IMR-90 (cell line): ENCODE measurements around the gene ZMYM4. TPM values are rescaled to one million over a fixed set of nuclear protein-coding genes. Genes with fewer than 3 reads are reported as not detected.

Experiments
- ATAC-seq: fragments of 200-7000 bp; cut with Tn5 transposase; 2 replicates; pipeline ENCODE4 v1.9.1; 2020; ENCODE audit warnings: low read depth, mild to moderate bottlenecking, moderate library complexity
- BruUV-seq: library from RNA; stranded (reverse); fragments of 400-500 nt; replicated peaks from 2 replicates; lab custom pipeline; 2021; lab: Mats Ljungman, UMichigan
- CTCF ChIA-PET: fragments of 300-600 bp; formaldehyde crosslinking; extraction: SDS; loops from one replicate; lab custom pipeline; 2021; ENCODE audit warnings: antibody characterized with exemption; lab: Yijun Ruan, JAX
- POLR2A ChIA-PET: fragments of 300-600 bp; sonication (Branson Sonifier 250); formaldehyde crosslinking; loops from one replicate; lab custom pipeline; 2022; ENCODE audit warnings: antibody characterized with exemption; ENCODE audit not compliant: unreplicated experiment; lab: Charles Lee
- DNase-seq: peaks from one replicate; pipeline ENCODE4 v3.0.0; 2013
- H2AFZ ChIP-seq: replicated peaks from 2 replicates; pipeline ENCODE3; 2013; ENCODE audit warnings: low read length, mild to moderate bottlenecking; ENCODE audit not compliant: poor library complexity
- H2AK5ac ChIP-seq: 2 replicates; pipeline ENCODE4 v1.6.1; 2013; ENCODE audit warnings: low read depth, low read length, inconsistent platforms
- H2AK9ac ChIP-seq: replicated peaks from 2 replicates; pipeline ENCODE3; 2013; ENCODE audit warnings: mild to moderate bottlenecking, low read depth, low read length, moderate library complexity; ENCODE audit not compliant: poor library complexity
- H2BK120ac ChIP-seq: 2 replicates; pipeline ENCODE4 v1.6.1; 2013; ENCODE audit warnings: low read depth, low read length, inconsistent platforms
- H2BK15ac ChIP-seq: 3 replicates; pipeline ENCODE4 v1.6.1; 2013; ENCODE audit warnings: low read depth, low read length, inconsistent platforms
- H2BK20ac ChIP-seq: 2 replicates; pipeline ENCODE4 v1.6.1; 2013; ENCODE audit warnings: low read depth, mild to moderate bottlenecking, inconsistent platforms, low read length, moderate library complexity
- H2BK5ac ChIP-seq: 2 replicates; pipeline ENCODE4 v1.6.1; 2013; ENCODE audit warnings: mild to moderate bottlenecking, low read depth, low read length, inconsistent platforms; ENCODE audit not compliant: poor library complexity, severe bottlenecking
- H3K14ac ChIP-seq: replicated peaks from 2 replicates; pipeline ENCODE4 v1.6.1; 2013; ENCODE audit warnings: low read depth, low read length, inconsistent platforms
- H3K18ac ChIP-seq: 2 replicates; pipeline ENCODE4 v1.6.1; 2013; ENCODE audit warnings: low read depth, low read length, control low read depth
- H3K23ac ChIP-seq: 2 replicates; pipeline ENCODE4 v1.6.1; 2013; ENCODE audit warnings: low read depth, low read length, inconsistent platforms
- H3K27ac ChIP-seq: 2 replicates; pipeline ENCODE4 v1.5.1; 2013; ENCODE audit warnings: mild to moderate bottlenecking, control low read depth, low read length; ENCODE audit not compliant: insufficient read depth
- H3K27me3 ChIP-seq: 2 replicates; pipeline ENCODE4 v1.6.1; 2013; ENCODE audit warnings: low read length; ENCODE audit not compliant: control insufficient read depth, insufficient read depth
- H3K36me3 ChIP-seq: 2 replicates; pipeline ENCODE4 v1.6.1; 2013; ENCODE audit warnings: low read length, mixed read lengths; ENCODE audit not compliant: control insufficient read depth, insufficient read depth
- H3K4ac ChIP-seq: 2 replicates; pipeline ENCODE4 v1.6.1; 2013; ENCODE audit warnings: low read depth, low read length, inconsistent platforms
- H3K4me1 ChIP-seq: 2 replicates; pipeline ENCODE4 v1.6.1; 2013; ENCODE audit warnings: low read length, mixed read lengths; ENCODE audit not compliant: control insufficient read depth, insufficient read depth
- H3K4me2 ChIP-seq: 2 replicates; pipeline ENCODE4 v1.6.1; 2013; ENCODE audit warnings: low read depth, mild to moderate bottlenecking, control low read depth, low read length, moderate library complexity
- H3K4me3 ChIP-seq: 2 replicates; pipeline ENCODE4 v1.5.1; 2013; ENCODE audit warnings: low read depth, mild to moderate bottlenecking, control low read depth, low read length, moderate library complexity; ENCODE audit not compliant: insufficient read depth
- H3K56ac ChIP-seq: 2 replicates; pipeline ENCODE4 v1.6.1; 2013; ENCODE audit warnings: low read length, inconsistent platforms; ENCODE audit not compliant: insufficient read depth; ENCODE audit errors: extremely low read depth
- H3K79me1 ChIP-seq, 2 experiments: 2 replicates each; pipeline ENCODE4 v1.6.1; 2013; ENCODE audit warnings: low read length in 2 of 2, inconsistent platforms in 1 of 2, low read depth in 1 of 2
- H3K9ac ChIP-seq: 2 replicates; pipeline ENCODE4 v1.6.1; 2013; ENCODE audit warnings: low read depth, low read length, control low read depth
- H3K9me1 ChIP-seq: 2 replicates; pipeline ENCODE4 v1.6.1; 2013; ENCODE audit warnings: low read length, inconsistent platforms; ENCODE audit not compliant: insufficient read depth
- H3K9me3 ChIP-seq: 2 replicates; pipeline ENCODE4 v1.6.1; 2013; ENCODE audit warnings: low read length; ENCODE audit not compliant: control insufficient read depth, insufficient read depth
- H4K20me1 ChIP-seq: 2 replicates; pipeline ENCODE4 v1.6.1; 2013; ENCODE audit warnings: low read length, inconsistent platforms; ENCODE audit not compliant: insufficient read depth
- H4K5ac ChIP-seq: 2 replicates; pipeline ENCODE4 v1.6.1; 2013; ENCODE audit warnings: mild to moderate bottlenecking, low read depth, low read length, control low read depth
- H4K8ac ChIP-seq, 2 experiments: 2 replicates each; pipeline ENCODE4 v1.6.1; 2013; ENCODE audit warnings: low read depth in 2 of 2, low read length in 2 of 2, control low read depth in 1 of 2, inconsistent platforms in 1 of 2
- H4K91ac ChIP-seq: 2 replicates; pipeline ENCODE4 v1.6.1; 2013; ENCODE audit warnings: low read depth, low read length, inconsistent platforms; ENCODE audit not compliant: insufficient read depth
- BHLHE40 ChIP-seq: fragments of 150-350 bp; IDR thresholded peaks from 2 replicates; pipeline ENCODE4 v1.6.1; 2016; ENCODE audit warnings: mild to moderate bottlenecking, low read depth, low read length
- CEBPB ChIP-seq: IDR thresholded peaks from 2 replicates; pipeline ENCODE4 v1.6.1; 2012; ENCODE audit warnings: low read depth, low read length, improper control_type of control experiment
- CHD1 ChIP-seq: IDR thresholded peaks from 2 replicates; pipeline ENCODE4 v1.6.1; 2012; ENCODE audit warnings: low read depth, low read length, improper control_type of control experiment
- CTCF ChIP-seq: conservative IDR thresholded peaks from 2 replicates; pipeline ENCODE4 v1.5.1; 2012; ENCODE audit warnings: mild to moderate bottlenecking, low read depth, low read length, improper control_type of control experiment
- MXI1 ChIP-seq: IDR thresholded peaks from 2 replicates; pipeline ENCODE4 v1.6.1; 2012; ENCODE audit warnings: low read depth, mild to moderate bottlenecking, low read length, moderate library complexity, borderline replicate concordance
- RCOR1 ChIP-seq: IDR thresholded peaks from 2 replicates; pipeline ENCODE4 v1.6.1; 2012; ENCODE audit warnings: mild to moderate bottlenecking, low read length, improper control_type of control experiment; ENCODE audit not compliant: insufficient replicate concordance
- RFX5 ChIP-seq: IDR thresholded peaks from 2 replicates; pipeline ENCODE4 v1.8.0; 2012; ENCODE audit warnings: low read depth, mild to moderate bottlenecking, low read length, moderate library complexity
- SMC3 ChIP-seq: fragments of 150-350 bp; IDR thresholded peaks from 2 replicates; pipeline ENCODE4 v1.6.1; 2016; ENCODE audit warnings: low read depth, mild to moderate bottlenecking, antibody characterized with exemption, low read length, moderate library complexity
- WGBS, 2 experiments: methylation state at CpG; one replicate each; pipeline versions ENCODE4 v1.1.5 to v1.1.7; 2013; ENCODE audit warnings: missing lambda C conversion rate in 2 of 2; ENCODE audit not compliant: insufficient read length in 1 of 2; ENCODE audit errors: extremely low coverage in 2 of 2; 5-methylcytosine and 5-hydroxymethylcytosine counted together
- dilution Hi-C: fragments of 300-500 bp; cut with HindIII; formaldehyde crosslinking; loops from one replicate; pipeline ENCODE4 v1.14.3; 2018; ENCODE audit warnings: low sequenced_read_pairs; ENCODE audit not compliant: unreplicated experiment
- in situ Hi-C: fragments of 300-500 bp; cut with MboI; formaldehyde crosslinking; loops from 3 replicates; pipeline ENCODE4 v1.14.3; 2019; ENCODE audit warnings: low sequenced_read_pairs, inconsistent platforms, mixed read lengths
- intact Hi-C: fragments of 100-400 bp; cut with micrococcal nuclease; formaldehyde crosslinking; loops from 2 replicates; pipeline ENCODE4 v1.10.0; 2022
- polyA plus RNA-seq, 3 experiments: library from polyadenylated mRNA; depleted of rRNA; stranded (reverse); fragments of >200 nt; gene quantifications; 2 replicates each; pipeline ENCODE4 v1.2.3, GENCODE V29; 2012; ENCODE audit warnings: low replicate concordance in 1 of 3
- total RNA-seq: library from RNA; depleted of rRNA; stranded (reverse); fragments of >200 nt; gene quantifications from 2 replicates; pipeline ENCODE4 v1.2.3, GENCODE V29; 2012
- TF ChIP-seq, protein P1 (sequence below): fragments of 150-350 bp; IDR thresholded peaks from 2 replicates; pipeline ENCODE4 v1.6.1; 2016; ENCODE audit warnings: low read depth, mild to moderate bottlenecking, low read length, moderate library complexity, borderline replicate concordance
- TF ChIP-seq, protein P2 (sequence below): fragments of 150-350 bp; IDR thresholded peaks from 2 replicates; pipeline ENCODE4 v1.6.1; 2017; ENCODE audit warnings: mild to moderate bottlenecking, antibody characterized with exemption, low read length, low read depth

ZMYM4 gene
- total and polyA plus RNA-seq, 2 of the 4 experiments (the other 2 are of a cell fraction): 14.7 to 53.8 TPM

GRCh38 chr1:35448344-35448801, 179.9 kb downstream of the ZMYM4 start (continued):
- no peak for TF ChIP-seq SMC3

- Histone ChIP-seq H3K36me3 (peaks cover 15% of the 10 kb centered on the region; the same call in 1 of the 2 replicates), H3K79me1 (peaks cover 7 to 23% of the 10 kb centered on the region in 2 experiments; a peak in 3 of 4 replicates), H3K9me1 (peaks cover 16% of the 10 kb centered on the region), H4K91ac (peak overlapping the region; percentile 63), H4K5ac (peak overlapping the region; percentile 50; the same call in 1 of the 2 replicates), H3K4ac (peak overlapping the region; percentile 79), H2AFZ (peak overlapping the region; percentile 59), H4K20me1 (peaks cover 4% of the 10 kb centered on the region; the same call in 1 of the 2 replicates), H2BK20ac (peak overlapping the region; percentile 50), H3K14ac (peak overlapping the region; percentile 78), H3K4me2 (no peak overlapping the region; the same call in none of the 2 replicates), H3K4me3 (no peak overlapping the region), H2BK120ac (peak overlapping the region; percentile 64), H3K23ac (peak overlapping the region; percentile 28; the same call in 1 of the 2 replicates), H4K8ac (peak overlapping the region; percentile 11 to 62; a peak in 2 of 4 replicates), H2BK15ac (peak overlapping the region; percentile 47; the same call in 1 of the 3 replicates), H3K9ac (peak overlapping the region; percentile 37), H2AK5ac (peak overlapping the region; percentile 65), H3K18ac (peak overlapping the region; percentile 65), H3K27me3 (no peaks in the 10 kb centered on the region), H3K9me3 (no peaks in the 10 kb centered on the region), H3K27ac (peak overlapping the region; percentile 88; the same call in 1 of the 2 replicates), H3K56ac (no peak overlapping the region; the same call in 1 of the 2 replicates), H2BK5ac (peak overlapping the region; percentile 78), H2AK9ac (peak overlapping the region; percentile 66), H3K4me1 (peaks cover 22% of the 10 kb centered on the region)
- ATAC-seq: peak; percentile 63
- DNase-seq: peak; percentile 99
- intact Hi-C loops: loop anchor here (2.0 to 5.0 kb wide), 2 partner anchors 188 to 325 kb away; no protein-coding TSS in a partner anchor
- BruUV-seq: no TSS peak
- dilution Hi-C loops: no loop called here
- WGBS, 2 experiments: 60% methylated on average over 1 of the region's 7 CpGs; no CpG with 5 or more reads in 1 of the 2 experiments
- ChIA-PET CTCF (interaction anchor here (1.2 to 1.4 kb wide), 2 partner anchors 112 to 115 kb away, joined by 3 to 10 read pairs; no protein-coding TSS in a partner anchor), POLR2A (no interaction called here)
- in situ Hi-C loops: loop anchor here (5.0 kb wide), 2 partner anchors 113 to 268 kb away; partner anchors contain the start of gene C1orf216
- TF ChIP-seq, protein P1, sequence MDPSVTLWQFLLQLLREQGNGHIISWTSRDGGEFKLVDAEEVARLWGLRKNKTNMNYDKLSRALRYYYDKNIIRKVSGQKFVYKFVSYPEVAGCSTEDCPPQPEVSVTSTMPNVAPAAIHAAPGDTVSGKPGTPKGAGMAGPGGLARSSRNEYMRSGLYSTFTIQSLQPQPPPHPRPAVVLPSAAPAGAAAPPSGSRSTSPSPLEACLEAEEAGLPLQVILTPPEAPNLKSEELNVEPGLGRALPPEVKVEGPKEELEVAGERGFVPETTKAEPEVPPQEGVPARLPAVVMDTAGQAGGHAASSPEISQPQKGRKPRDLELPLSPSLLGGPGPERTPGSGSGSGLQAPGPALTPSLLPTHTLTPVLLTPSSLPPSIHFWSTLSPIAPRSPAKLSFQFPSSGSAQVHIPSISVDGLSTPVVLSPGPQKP: no peak
- TF ChIP-seq CEBPB (peak; percentile 74), CHD1 (no peak), MXI1 (0 out of 2 replicates have a peak, but pooled peaks have one; percentile 47), CTCF (no peak), RFX5 (no peak), SMC3 (no peak), BHLHE40 (peak; percentile 88), RCOR1 (peak; percentile 52)
- TF ChIP-seq, protein P2, sequence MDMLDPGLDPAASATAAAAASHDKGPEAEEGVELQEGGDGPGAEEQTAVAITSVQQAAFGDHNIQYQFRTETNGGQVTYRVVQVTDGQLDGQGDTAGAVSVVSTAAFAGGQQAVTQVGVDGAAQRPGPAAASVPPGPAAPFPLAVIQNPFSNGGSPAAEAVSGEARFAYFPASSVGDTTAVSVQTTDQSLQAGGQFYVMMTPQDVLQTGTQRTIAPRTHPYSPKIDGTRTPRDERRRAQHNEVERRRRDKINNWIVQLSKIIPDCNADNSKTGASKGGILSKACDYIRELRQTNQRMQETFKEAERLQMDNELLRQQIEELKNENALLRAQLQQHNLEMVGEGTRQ: peak; percentile 81
These were observed 181.0 kb downstream of the ZMYM4 start for GRCh38 chr1:35449334-35450008.
